PC-9 (cell line): ENCODE measurements around the gene KCNMB2. TPM values are rescaled to one million over a fixed set of nuclear protein-coding genes. Genes with fewer than 3 reads are reported as not detected.

Source experiments
- BruUV-seq: library from RNA; stranded (reverse); fragments of 400-500 nt; replicated peaks from 2 replicates; lab custom pipeline; 2021; lab: Mats Ljungman, UMichigan
- CTCF ChIA-PET: fragments of 300-600 bp; sonication (Branson Sonifier 250); formaldehyde crosslinking; loops from one replicate; lab custom pipeline; 2022; ENCODE audit warnings: antibody characterized with exemption; lab: Charles Lee
- POLR2A ChIA-PET: fragments of 300-600 bp; sonication (Branson Sonifier 250); formaldehyde crosslinking; loops from one replicate; lab custom pipeline; 2022; ENCODE audit warnings: antibody characterized with exemption; ENCODE audit not compliant: unreplicated experiment; lab: Charles Lee
- DNase-seq, 2 experiments: peaks; one replicate each; pipeline versions ENCODE4 v3.0.0 to v3.0.0-alpha.2; 2015 to 2022; ENCODE audit warnings: mixed read lengths in 1 of 2
- H2AFZ ChIP-seq: fragments of 200-600 bp; sonication (generic); 2 replicates; pipeline ENCODE4 v1.8.1; 2017; ENCODE audit warnings: antibody characterized with exemption
- H3F3A ChIP-seq: fragments of 200-600 bp; sonication (generic); 2 replicates; pipeline ENCODE4 v1.8.1; 2017; ENCODE audit warnings: antibody characterized with exemption, mild to moderate bottlenecking, low read depth; ENCODE audit not compliant: insufficient read depth
- H3K27ac ChIP-seq: fragments of 200-600 bp; sonication (generic); 2 replicates; pipeline ENCODE4 v1.6.1; 2016; ENCODE audit warnings: mixed run types
- H3K27me3 ChIP-seq: fragments of 200-600 bp; sonication (generic); 2 replicates; pipeline ENCODE4 v1.6.1; 2016; ENCODE audit warnings: low read depth, mixed run types; ENCODE audit not compliant: insufficient read depth
- H3K36me3 ChIP-seq: fragments of 200-600 bp; sonication (generic); 2 replicates; pipeline ENCODE4 v1.6.1; 2016; ENCODE audit warnings: low read depth, mixed run types
- H3K4me1 ChIP-seq: fragments of 200-600 bp; sonication (generic); replicated peaks from 2 replicates; pipeline ENCODE4 v1.6.1; 2016; ENCODE audit warnings: mixed run types; ENCODE audit not compliant: insufficient read depth
- H3K4me2 ChIP-seq: fragments of 200-600 bp; sonication (generic); 2 replicates; pipeline ENCODE4 v1.6.1; 2017; ENCODE audit warnings: mixed run types
- H3K4me3 ChIP-seq: fragments of 200-600 bp; sonication (generic); 2 replicates; pipeline ENCODE4 v1.6.1; 2016; ENCODE audit warnings: mixed run types
- H3K79me2 ChIP-seq: fragments of 200-600 bp; sonication (generic); 2 replicates; pipeline ENCODE4 v1.6.1; 2017; ENCODE audit warnings: low read depth, mixed run types
- H3K9me2 ChIP-seq: fragments of 200-600 bp; sonication (generic); 2 replicates; pipeline ENCODE4 v1.8.1; 2017; ENCODE audit warnings: mild to moderate bottlenecking; ENCODE audit not compliant: insufficient read depth
- H3K9me3 ChIP-seq: fragments of 200-600 bp; sonication (generic); 2 replicates; pipeline ENCODE4 v1.8.1; 2016; ENCODE audit warnings: low read depth; ENCODE audit not compliant: insufficient read depth
- H4K20me1 ChIP-seq: fragments of 200-600 bp; sonication (generic); 2 replicates; pipeline ENCODE4 v1.8.1; 2017; ENCODE audit not compliant: insufficient read depth
- EZH2 ChIP-seq: fragments of 200-600 bp; sonication (generic); IDR thresholded peaks from 2 replicates; pipeline ENCODE4 v1.8.0; 2017; ENCODE audit warnings: antibody characterized with exemption, low read depth
- intact Hi-C: fragments of 100-400 bp; cut with micrococcal nuclease; formaldehyde crosslinking; loops from one replicate; pipeline ENCODE4 v1.10.0; 2022; ENCODE audit not compliant: unreplicated experiment
- total RNA-seq: library from RNA; stranded (reverse); gene quantifications from 2 replicates; pipeline ENCODE4 v1.2.3, GENCODE V29; 2021
- TF ChIP-seq, protein P1 (sequence below): fragments of 200-600 bp; sonication (generic); conservative IDR thresholded peaks from 2 replicates; pipeline ENCODE4 v1.6.1; 2017; ENCODE audit warnings: mixed run types, antibody characterized with exemption, mild to moderate bottlenecking, moderate library complexity

KCNMB2 gene
- total RNA-seq, 1 experiment from 2014 or later: not detected

DNA sequence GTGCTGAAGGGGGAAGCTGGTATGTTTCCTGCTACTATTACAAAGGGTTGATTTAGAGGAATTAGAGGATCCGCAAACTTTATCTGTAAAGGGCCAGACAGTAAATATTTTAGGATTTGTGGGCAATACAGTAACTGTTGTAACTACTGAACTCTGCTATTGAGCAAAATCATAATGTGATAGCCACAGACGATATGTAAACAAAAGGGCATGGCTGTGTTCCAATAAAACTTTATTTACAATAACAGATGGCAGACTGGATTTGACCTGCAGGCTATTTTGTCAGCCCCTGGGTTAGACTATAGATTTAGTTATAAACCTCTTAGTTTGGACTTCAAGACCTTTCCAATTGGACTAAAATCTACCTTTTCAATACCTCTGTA, 27.8 kb upstream of the KCNMB2 start:
- POLR2A ChIA-PET: no interaction called here
- CTCF ChIA-PET: no interaction called here
- BruUV-seq: no TSS peak

GRCh38 chr3:178510496-178510895, 25.7 kb upstream of the KCNMB2 start:
- H2AFZ ChIP-seq: no peak overlapping the region
- no peaks in the 10 kb centered on the region for H3K9me2 ChIP-seq
- H3K79me2 ChIP-seq: no peaks in the 10 kb centered on the region
- H3F3A ChIP-seq: no peaks in the 10 kb centered on the region
- ChIA-PET CTCF (no interaction called here), POLR2A (no interaction called here)
- H3K4me2 ChIP-seq: no peak overlapping the region
- H3K27me3 ChIP-seq: no peaks in the 10 kb centered on the region
- intact Hi-C loops: no loop called here
- no peak for DNase-seq
- H4K20me1 ChIP-seq: no peaks in the 10 kb centered on the region
- no peak for TF ChIP-seq EZH2
- TF ChIP-seq, protein P1, sequence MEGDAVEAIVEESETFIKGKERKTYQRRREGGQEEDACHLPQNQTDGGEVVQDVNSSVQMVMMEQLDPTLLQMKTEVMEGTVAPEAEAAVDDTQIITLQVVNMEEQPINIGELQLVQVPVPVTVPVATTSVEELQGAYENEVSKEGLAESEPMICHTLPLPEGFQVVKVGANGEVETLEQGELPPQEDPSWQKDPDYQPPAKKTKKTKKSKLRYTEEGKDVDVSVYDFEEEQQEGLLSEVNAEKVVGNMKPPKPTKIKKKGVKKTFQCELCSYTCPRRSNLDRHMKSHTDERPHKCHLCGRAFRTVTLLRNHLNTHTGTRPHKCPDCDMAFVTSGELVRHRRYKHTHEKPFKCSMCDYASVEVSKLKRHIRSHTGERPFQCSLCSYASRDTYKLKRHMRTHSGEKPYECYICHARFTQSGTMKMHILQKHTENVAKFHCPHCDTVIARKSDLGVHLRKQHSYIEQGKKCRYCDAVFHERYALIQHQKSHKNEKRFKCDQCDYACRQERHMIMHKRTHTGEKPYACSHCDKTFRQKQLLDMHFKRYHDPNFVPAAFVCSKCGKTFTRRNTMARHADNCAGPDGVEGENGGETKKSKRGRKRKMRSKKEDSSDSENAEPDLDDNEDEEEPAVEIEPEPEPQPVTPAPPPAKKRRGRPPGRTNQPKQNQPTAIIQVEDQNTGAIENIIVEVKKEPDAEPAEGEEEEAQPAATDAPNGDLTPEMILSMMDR: no peak
- H3K27ac ChIP-seq: no peak overlapping the region
- no peak overlapping the region for H3K4me3 ChIP-seq
- no peaks in the 10 kb centered on the region for H3K9me3 ChIP-seq
- BruUV-seq: no TSS peak
- no peaks in the 10 kb centered on the region for H3K36me3 ChIP-seq
- no peaks in the 10 kb centered on the region for H3K4me1 ChIP-seq

More for the DNA sequence above, 27.8 kb upstream of the KCNMB2 start:
- Histone ChIP-seq H4K20me1 (no peaks in the 10 kb centered on the region), H3K27ac (no peak overlapping the region), H3K4me3 (no peak overlapping the region), H3K36me3 (no peaks in the 10 kb centered on the region), H3K9me3 (no peaks in the 10 kb centered on the region), H3K79me2 (no peaks in the 10 kb centered on the region), H3K4me1 (no peaks in the 10 kb centered on the region), H3K4me2 (no peak overlapping the region), H3K9me2 (no peaks in the 10 kb centered on the region), H3F3A (no peaks in the 10 kb centered on the region), H2AFZ (no peak overlapping the region), H3K27me3 (no peaks in the 10 kb centered on the region)
- no peak for TF ChIP-seq EZH2
- TF ChIP-seq, protein P1: no peak
- no peak for DNase-seq
- intact Hi-C loops: no loop called here

GRCh38 chr3:178512647-178513046, 23.6 kb upstream of the KCNMB2 start:
- POLR2A ChIA-PET: no interaction called here

More at GRCh38 chr3:178512647-178513046, 23.6 kb upstream of the KCNMB2 start:
- H3K9me3 ChIP-seq: no peaks in the 10 kb centered on the region
- no peak overlapping the region for H3K4me3 ChIP-seq
- no peak for TF ChIP-seq EZH2
- TF ChIP-seq, protein P1: no peak
- H3K27me3 ChIP-seq: no peaks in the 10 kb centered on the region
- no peak for DNase-seq
- no peaks in the 10 kb centered on the region for H3K9me2 ChIP-seq
- H4K20me1 ChIP-seq: no peaks in the 10 kb centered on the region
- no TSS peak for BruUV-seq
- H2AFZ ChIP-seq: no peak overlapping the region
- intact Hi-C loops: no loop called here
- H3K36me3 ChIP-seq: no peaks in the 10 kb centered on the region
- no peaks in the 10 kb centered on the region for H3F3A ChIP-seq
- no peak overlapping the region for H3K27ac ChIP-seq
- H3K4me2 ChIP-seq: no peak overlapping the region
- CTCF ChIA-PET: no interaction called here
- H3K4me1 ChIP-seq: no peaks in the 10 kb centered on the region
- H3K79me2 ChIP-seq: no peaks in the 10 kb centered on the region
